ENCODE data around the gene POLR3GL. TPM values are rescaled to one million over a fixed set of nuclear protein-coding genes. Genes with fewer than 3 reads are reported as not detected.

The POLR3GL gene
- total and polyA plus RNA-seq, 4 donors: 9.4 to 34.3 (median 27.3) TPM

DNA sequence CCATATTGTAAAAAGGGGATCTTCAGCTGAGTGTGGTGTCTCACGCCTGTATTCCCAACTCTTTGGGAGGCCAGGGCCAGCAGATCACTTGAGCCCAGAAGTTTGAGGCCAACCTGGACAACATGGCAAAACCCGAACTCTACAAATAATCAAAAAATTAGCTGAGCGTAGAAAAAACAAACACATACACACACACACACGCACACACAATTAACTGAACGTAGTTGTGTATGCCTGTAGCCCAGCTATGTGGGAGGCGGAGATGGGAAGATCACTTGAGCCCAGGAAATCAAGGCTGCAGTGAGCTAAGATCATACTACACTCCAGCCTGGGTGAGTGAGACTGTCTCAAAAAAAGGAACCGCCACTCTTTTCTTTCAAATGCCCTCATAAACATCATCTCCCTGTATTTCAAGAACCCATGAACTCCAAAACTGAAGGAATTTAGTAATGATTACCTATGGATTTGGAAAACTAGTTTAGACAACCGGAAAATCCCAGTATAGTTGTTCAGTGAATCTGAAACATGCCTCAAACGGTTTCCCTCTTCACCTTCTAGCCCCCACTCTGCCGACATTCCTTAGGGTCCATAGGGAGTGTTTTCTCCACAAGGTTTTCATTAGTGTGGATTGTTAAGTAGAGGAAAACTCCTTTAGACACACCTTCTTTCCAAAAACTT lies 27.4 kb downstream of the POLR3GL start:
- Histone ChIP-seq H3K9me3 (ENCODE audit: control insufficient read depth in 4 of 4, insufficient read depth in 3 of 4, low read length in 3 of 4) (peaks cover 0 to 2% (median 0%) of the 10 kb centered on the region in 4 donors), H3K4me3 (no peak overlapping the region), H3K9ac (ENCODE audit: insufficient read depth in 1 of 2, low read length in 2 of 2) (no peak overlapping the region), H3K36me3 (ENCODE audit: control insufficient read depth in 4 of 4, insufficient read depth in 4 of 4, low read length in 4 of 4) (peaks cover 14 to 43% (median 22%) of the 10 kb centered on the region in 4 donors), H3K4me1 (ENCODE audit: control insufficient read depth in 5 of 5, insufficient read depth in 5 of 5, low read length in 5 of 5) (peaks cover 3 to 30% (median 7%) of the 10 kb centered on the region in 5 donors), H3K27me3 (ENCODE audit: control insufficient read depth in 3 of 3, insufficient read depth in 3 of 3, low read length in 2 of 3) (no peaks in the 10 kb centered on the region), H3K27ac (ENCODE audit: low read depth in 1 of 2, low read length in 1 of 2) (peak overlapping the region; percentile 61 to 86)
- TF ChIP-seq, protein P1, sequence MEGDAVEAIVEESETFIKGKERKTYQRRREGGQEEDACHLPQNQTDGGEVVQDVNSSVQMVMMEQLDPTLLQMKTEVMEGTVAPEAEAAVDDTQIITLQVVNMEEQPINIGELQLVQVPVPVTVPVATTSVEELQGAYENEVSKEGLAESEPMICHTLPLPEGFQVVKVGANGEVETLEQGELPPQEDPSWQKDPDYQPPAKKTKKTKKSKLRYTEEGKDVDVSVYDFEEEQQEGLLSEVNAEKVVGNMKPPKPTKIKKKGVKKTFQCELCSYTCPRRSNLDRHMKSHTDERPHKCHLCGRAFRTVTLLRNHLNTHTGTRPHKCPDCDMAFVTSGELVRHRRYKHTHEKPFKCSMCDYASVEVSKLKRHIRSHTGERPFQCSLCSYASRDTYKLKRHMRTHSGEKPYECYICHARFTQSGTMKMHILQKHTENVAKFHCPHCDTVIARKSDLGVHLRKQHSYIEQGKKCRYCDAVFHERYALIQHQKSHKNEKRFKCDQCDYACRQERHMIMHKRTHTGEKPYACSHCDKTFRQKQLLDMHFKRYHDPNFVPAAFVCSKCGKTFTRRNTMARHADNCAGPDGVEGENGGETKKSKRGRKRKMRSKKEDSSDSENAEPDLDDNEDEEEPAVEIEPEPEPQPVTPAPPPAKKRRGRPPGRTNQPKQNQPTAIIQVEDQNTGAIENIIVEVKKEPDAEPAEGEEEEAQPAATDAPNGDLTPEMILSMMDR (IDR thresholded peaks at IDR 0.05; ENCODE audit: control extremely low read depth, extremely low read depth): no peak
- ATAC-seq (ENCODE audit: insufficient read depth, low FRiP score): no peak
- DNase-seq: peak in 1 of 3 donors; percentile 26
- WGBS, 2 donors: 49 to 71% methylated on average over 10 of the region's 10 CpGs

- no peak for ATAC-seq (ENCODE audit: insufficient read depth, low FRiP score)
- peaks cover 14 to 43% (median 22%) of the 10 kb centered on the region in 4 donors for H3K36me3 ChIP-seq (ENCODE audit: control insufficient read depth in 4 of 4, insufficient read depth in 4 of 4, low read length in 4 of 4)
- H3K27me3 ChIP-seq (ENCODE audit: control insufficient read depth in 3 of 3, insufficient read depth in 3 of 3, low read length in 2 of 3): no peaks in the 10 kb centered on the region
- H3K9me3 ChIP-seq (ENCODE audit: control insufficient read depth in 4 of 4, insufficient read depth in 3 of 4, low read length in 3 of 4): peaks cover 0 to 2% (median 0%) of the 10 kb centered on the region in 4 donors
- H3K27ac ChIP-seq (ENCODE audit: low read depth in 1 of 2, low read length in 1 of 2): peak overlapping the region; percentile 82 to 85
- H3K4me1 ChIP-seq (ENCODE audit: control insufficient read depth in 5 of 5, insufficient read depth in 5 of 5, low read length in 5 of 5): peaks cover 3 to 36% (median 8%) of the 10 kb centered on the region in 5 donors
- no peak for DNase-seq
- H3K9ac ChIP-seq (ENCODE audit: insufficient read depth in 1 of 2, low read length in 2 of 2): no peak overlapping the region
- WGBS, 2 donors: 33 to 37% methylated on average over 1 of the region's 1 CpG
- TF ChIP-seq, protein P1 (IDR thresholded peaks at IDR 0.05; ENCODE audit: control extremely low read depth, extremely low read depth): no peak
- H3K4me3 ChIP-seq: peak overlapping the region; percentile 5
Observed at GRCh38 chr1:145992502-145992936, 28.0 kb downstream of the POLR3GL start.

GRCh38 chr1:145992958-145993617 lies 28.6 kb downstream of the POLR3GL start:
- Histone ChIP-seq H3K36me3 (ENCODE audit: control insufficient read depth in 4 of 4, insufficient read depth in 4 of 4, low read length in 4 of 4) (peaks cover 14 to 43% (median 22%) of the 10 kb centered on the region in 4 donors), H3K4me3 (peak overlapping the region; percentile 100), H3K27me3 (ENCODE audit: control insufficient read depth in 3 of 3, insufficient read depth in 3 of 3, low read length in 2 of 3) (no peaks in the 10 kb centered on the region), H3K27ac (ENCODE audit: low read depth in 1 of 2, low read length in 1 of 2) (peak overlapping the region; percentile 71 to 85), H3K4me1 (ENCODE audit: control insufficient read depth in 5 of 5, insufficient read depth in 5 of 5, low read length in 5 of 5) (peaks cover 3 to 42% (median 10%) of the 10 kb centered on the region in 5 donors), H3K9ac (ENCODE audit: insufficient read depth in 1 of 2, low read length in 2 of 2) (peak overlapping the region; percentile 13 to 63), H3K9me3 (ENCODE audit: control insufficient read depth in 4 of 4, insufficient read depth in 3 of 4, low read length in 3 of 4) (peaks cover 0 to 2% (median 0%) of the 10 kb centered on the region in 4 donors)
- no peak for ATAC-seq (ENCODE audit: insufficient read depth, low FRiP score)
- TF ChIP-seq, protein P1 (IDR thresholded peaks at IDR 0.05; ENCODE audit: control extremely low read depth, extremely low read depth): no peak
- no peak for DNase-seq
- WGBS, 2 donors: 29 to 43% methylated on average over 5 of the region's 5 CpGs
